Left lung (tissue), 10 donors: ENCODE measurements around the gene ATP6V0E2. TPM values are rescaled to one million over a fixed set of nuclear protein-coding genes. Genes with fewer than 3 reads are reported as not detected.
A peak's percentile ranks its signal among the peaks of the same experiment; 100 is the strongest.

ENCODE experiments used
- ATAC-seq: fragments of 200-7000 bp; cut with Tn5 transposase; one replicate; pipeline ENCODE4 v1.9.1; 2020; ENCODE audit warnings: moderate library complexity
- DNase-seq, 4 donors: peaks; one replicate each; pipeline ENCODE4 v3.0.0-alpha.2; 2013 to 2020
- H3K27ac ChIP-seq, 2 donors: fragments of 200-600 bp; sonication (generic) in 1 of 2; one replicate each; pipeline versions ENCODE4 v1.5.0 to v1.8.0; 2020 to 2021
- H3K27me3 ChIP-seq, 2 donors: fragments of 200-600 bp; sonication (generic) in 1 of 2; one replicate each; pipeline versions ENCODE4 v1.5.0 to v1.8.0; 2020 to 2021
- H3K36me3 ChIP-seq, 2 donors: fragments of 200-600 bp; sonication (generic) in 1 of 2; one replicate each; pipeline versions ENCODE4 v1.5.0 to v1.8.0; 2020 to 2021
- H3K4me1 ChIP-seq, 2 donors: fragments of 200-600 bp; one replicate each; pipeline ENCODE4 v1.8.0; 2021
- H3K4me3 ChIP-seq, 2 donors: fragments of 200-600 bp; sonication (generic) in 1 of 2; one replicate each; pipeline versions ENCODE4 v1.5.0 to v1.8.0; 2020 to 2021; ENCODE audit warnings: mild to moderate bottlenecking in 1 of 2
- H3K9me3 ChIP-seq, 2 donors: fragments of 200-600 bp; sonication (generic) in 1 of 2; one replicate each; pipeline versions ENCODE4 v1.5.0 to v1.8.0; 2020 to 2021
- CTCF ChIP-seq, 2 donors: fragments of 200-600 bp; sonication (generic) in 1 of 2; IDR thresholded peaks; one replicate each; pipeline versions ENCODE4 v1.5.0 to v1.8.0; 2021; ENCODE audit warnings: antibody characterized with exemption in 2 of 2
- intact Hi-C, 2 donors: fragments of 100-400 bp; cut with DNase I; formaldehyde crosslinking; loops; one replicate each; pipeline versions ENCODE4 v1.11.2 to v1.14.2; 2022
- polyA plus RNA-seq, 6 donors: library from polyadenylated mRNA; unstranded; fragments of 120-200 nt; gene quantifications; one replicate each; pipeline ENCODE4 v1.2.1, GENCODE V29; 2013; ENCODE audit not compliant: insufficient read length in 6 of 6
- total RNA-seq, 2 donors: library from RNA; stranded (reverse); fragmentation: NEBNext Ultra II Directional; extraction: Animal tissue kit (Norgen Biotek cat#: 25700); gene quantifications; one replicate each; pipeline ENCODE4 v1.2.1, GENCODE V29; 2021
- donor health status: DM: no; HTN: yes; CAD: no.
- donor health status: DM: no; HTN: no; CAD: no.

Gene ATP6V0E2
- total and polyA plus RNA-seq, 8 donors, result 14.0 to 30.5 (median 16.9) TPM

- peaks cover 0 to 7% of the 10 kb centered on the region in 2 donors for H3K36me3 ChIP-seq
- no peaks in the 10 kb centered on the region for H3K9me3 ChIP-seq
- H3K4me1 ChIP-seq, result peaks cover 0 to 10% of the 10 kb centered on the region in 2 donors
- no peak overlapping the region for H3K27ac ChIP-seq
- DNase-seq (peak in 1 of 4 donors; percentile 76), ATAC-seq (peak; percentile 88)
- intact Hi-C loops, result no loop called here
- no peaks in the 10 kb centered on the region for H3K27me3 ChIP-seq
- TF ChIP-seq CTCF (IDR thresholded peaks at IDR 0.05), result no peak
- H3K4me3 ChIP-seq, result no peak overlapping the region
Measured at GRCh38 chr7:149880638-149881311, 7.0 kb downstream of the ATP6V0E2 start.

GRCh38 chr7:149881328-149882247, 7.8 kb downstream of the ATP6V0E2 start:
- Histone ChIP-seq H3K9me3 (no peaks in the 10 kb centered on the region), H3K27ac (no peak overlapping the region), H3K36me3 (peaks cover 0 to 7% of the 10 kb centered on the region in 2 donors), H3K4me1 (peaks cover 0 to 10% of the 10 kb centered on the region in 2 donors), H3K4me3 (no peak overlapping the region), H3K27me3 (no peaks in the 10 kb centered on the region)
- ATAC-seq (no peak), DNase-seq (no peak)
- intact Hi-C loops, result no loop called here
- no peak for TF ChIP-seq CTCF (IDR thresholded peaks at IDR 0.05)

DNA sequence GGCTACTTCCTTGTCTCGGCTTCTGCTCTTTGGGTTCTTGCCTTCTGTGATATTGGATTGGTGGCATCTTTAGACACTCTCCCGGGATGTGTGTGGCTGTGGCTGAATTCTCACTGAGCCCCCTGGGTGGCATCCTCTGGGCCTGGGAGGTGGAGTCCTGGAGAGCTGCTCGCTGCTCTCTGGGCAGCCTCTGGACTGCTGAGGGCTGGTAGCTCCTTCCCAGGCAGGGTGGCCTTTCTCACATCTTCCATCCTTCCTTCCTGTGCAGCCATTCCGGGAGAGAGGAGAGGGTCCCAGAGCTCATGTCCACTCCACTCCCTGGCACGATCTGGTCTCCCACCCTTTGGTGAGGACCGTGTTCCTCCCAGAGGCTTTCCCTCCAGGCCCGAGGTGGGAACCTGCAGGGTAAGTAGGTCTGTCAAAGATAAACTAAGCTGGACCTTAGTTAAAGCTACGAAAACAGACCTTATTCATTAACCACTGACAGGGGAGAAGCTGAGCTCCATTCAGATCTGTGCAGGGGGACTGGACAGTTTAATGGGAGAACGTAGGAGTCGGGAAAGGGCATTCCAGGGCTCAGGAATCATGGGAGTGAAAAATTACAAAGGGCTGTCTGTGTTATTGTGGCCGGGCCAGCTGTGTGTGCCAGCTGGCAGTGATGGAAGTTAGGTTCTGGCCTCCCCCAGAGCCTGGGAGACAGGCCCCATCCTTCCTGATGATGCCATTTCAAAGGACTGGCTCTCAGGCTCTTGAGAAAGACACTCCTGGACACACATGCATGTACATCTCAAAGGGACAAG, 8.7 kb downstream of the ATP6V0E2 start:
- TF ChIP-seq CTCF (IDR thresholded peaks at IDR 0.05), result no peak
- intact Hi-C loops, result no loop called here
- no peaks in the 10 kb centered on the region for H3K27me3 ChIP-seq
- peaks cover 0 to 7% of the 10 kb centered on the region in 2 donors for H3K36me3 ChIP-seq
- peaks cover 0 to 10% of the 10 kb centered on the region in 2 donors for H3K4me1 ChIP-seq
- H3K4me3 ChIP-seq, result no peak overlapping the region
- H3K27ac ChIP-seq, result no peak overlapping the region
- ATAC-seq (no peak), DNase-seq (no peak)
- H3K9me3 ChIP-seq, result no peaks in the 10 kb centered on the region

DNA sequence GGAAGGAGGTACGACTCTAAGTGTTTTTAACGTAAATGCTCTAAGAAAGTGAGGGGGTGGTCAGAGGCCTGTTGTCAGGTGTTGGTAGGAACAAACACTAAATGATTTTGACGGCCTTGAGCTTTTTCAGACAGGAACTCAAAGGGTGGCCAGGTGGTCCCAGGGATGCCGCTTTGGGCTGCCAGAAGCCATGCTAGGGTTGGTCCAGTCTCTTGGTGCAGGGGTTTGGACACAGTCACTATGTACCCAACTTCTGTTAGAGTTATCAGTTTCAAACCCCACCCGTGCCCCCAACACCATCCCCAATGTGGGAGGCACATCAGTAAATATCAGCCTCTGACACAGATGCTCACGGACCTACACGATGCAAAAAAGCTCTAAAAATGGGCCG, 9.3 kb downstream of the ATP6V0E2 start:
- H3K4me3 ChIP-seq, result no peak overlapping the region
- no peak for TF ChIP-seq CTCF (IDR thresholded peaks at IDR 0.05)
- peaks cover 0 to 7% of the 10 kb centered on the region in 2 donors for H3K36me3 ChIP-seq
- DNase-seq, result no peak
- ATAC-seq, result no peak
- no peaks in the 10 kb centered on the region for H3K27me3 ChIP-seq
- no peak overlapping the region for H3K27ac ChIP-seq
- no peaks in the 10 kb centered on the region for H3K9me3 ChIP-seq
- peaks cover 0 to 10% of the 10 kb centered on the region in 2 donors for H3K4me1 ChIP-seq
- intact Hi-C loops, result no loop called here
